ENCODE data around the gene ZNF684. TPM values are rescaled to one million over a fixed set of nuclear protein-coding genes. Genes with fewer than 3 reads are reported as not detected.

Gene ZNF684
- total and polyA plus RNA-seq, 9 of the 15 experiments (the other 6 are each of a cell fraction or from before 2014, with no cell fraction given), result 4.8 to 8.8 (median 5.5) TPM

DNA sequence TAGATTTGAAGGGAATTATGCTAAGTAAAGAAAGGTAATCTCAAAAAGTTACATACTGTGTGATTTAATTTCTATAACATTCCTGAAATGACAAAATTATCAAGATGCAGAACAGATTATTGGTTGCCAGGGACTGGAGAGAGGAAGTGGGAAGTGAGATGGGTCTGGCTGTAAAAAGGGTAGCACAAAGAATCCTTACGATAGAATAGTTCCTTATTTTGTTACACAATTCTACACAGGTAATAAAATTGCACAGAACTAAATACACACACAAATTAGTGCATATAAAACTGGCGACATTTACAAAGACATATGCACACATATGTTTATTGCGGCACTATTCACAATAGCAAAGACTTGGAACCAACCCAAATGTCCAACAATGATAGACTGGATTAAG lies 33.5 kb downstream of the ZNF684 start:
- TF ChIP-seq SPI1 (IDR thresholded peaks at IDR 0.05; ENCODE audit: borderline replicate concordance, low read depth, low read length) (peak; percentile 31; the same call in 1 of the 2 replicates), PTBP1 (IDR thresholded peaks at IDR 0.05; ENCODE audit: low read depth, low read length) (no peak)

DNA sequence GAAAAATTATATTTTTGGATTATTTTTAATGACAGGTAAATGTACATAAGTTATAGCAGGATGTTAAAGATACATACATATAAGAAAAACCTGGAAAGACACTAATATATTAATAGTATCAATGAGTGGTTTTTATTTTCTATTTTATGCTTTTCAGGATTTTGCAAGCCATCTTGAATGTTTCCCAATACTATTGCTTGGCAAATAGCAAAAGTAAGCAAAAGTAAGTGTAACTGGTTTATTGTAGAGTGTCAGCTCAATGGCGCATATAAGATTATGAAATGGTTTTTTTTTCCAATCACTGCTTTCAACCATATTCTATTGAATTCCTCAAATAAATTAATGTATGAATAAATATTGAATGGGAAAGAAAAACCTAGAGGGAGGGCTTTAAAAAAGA lies 36.4 kb downstream of the ZNF684 start:
- no peak for TF ChIP-seq ZNF639 (CRISPR knock-in tag; conservative IDR thresholded peaks at IDR 0.05 in 1 of 2, IDR thresholded peaks at IDR 0.05 in 1 of 2)
- no peak for TF ChIP-seq ZNF24 (IDR thresholded peaks at IDR 0.05)
- no peak for TF ChIP-seq MXI1 (IDR thresholded peaks at IDR 0.05; ENCODE audit: low read depth, low read length)
- TF ChIP-seq, protein P1, sequence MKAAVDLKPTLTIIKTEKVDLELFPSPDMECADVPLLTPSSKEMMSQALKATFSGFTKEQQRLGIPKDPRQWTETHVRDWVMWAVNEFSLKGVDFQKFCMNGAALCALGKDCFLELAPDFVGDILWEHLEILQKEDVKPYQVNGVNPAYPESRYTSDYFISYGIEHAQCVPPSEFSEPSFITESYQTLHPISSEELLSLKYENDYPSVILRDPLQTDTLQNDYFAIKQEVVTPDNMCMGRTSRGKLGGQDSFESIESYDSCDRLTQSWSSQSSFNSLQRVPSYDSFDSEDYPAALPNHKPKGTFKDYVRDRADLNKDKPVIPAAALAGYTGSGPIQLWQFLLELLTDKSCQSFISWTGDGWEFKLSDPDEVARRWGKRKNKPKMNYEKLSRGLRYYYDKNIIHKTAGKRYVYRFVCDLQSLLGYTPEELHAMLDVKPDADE (conservative IDR thresholded peaks at IDR 0.05; ENCODE audit: control insufficient read depth, low read depth, low read length), result no peak
- TF ChIP-seq SREBF1 (IDR thresholded peaks at IDR 0.05; ENCODE audit: borderline replicate concordance, low read depth, low read length), result no peak
- no peak for TF ChIP-seq SAP30 (IDR thresholded peaks at IDR 0.05; ENCODE audit: borderline replicate concordance, insufficient read depth, low read depth, low read length, poor library complexity, severe bottlenecking)
- no peak for TF ChIP-seq ZNF274 (IDR thresholded peaks at IDR 0.05; ENCODE audit: borderline replicate concordance, low read depth, low read length)
- no peak for TF ChIP-seq ESRRB (CRISPR knock-in tag; IDR thresholded peaks at IDR 0.05; ENCODE audit: borderline replicate concordance)
- no peaks in the 10 kb centered on the region for H4K20me1 ChIP-seq (replicated peaks; ENCODE audit: control insufficient read depth, insufficient read depth, low read length)
- ChIA-PET POLR2A (interaction anchor here (1.0 to 2.2 kb wide), 2 partner anchors 13 to 36 kb away, joined by 3 to 8 read pairs; partner anchors contain the start of gene ZNF684), CTCF (ENCODE audit: low intra/inter-chr PET ratio) (no interaction called here)
- no peaks in the 10 kb centered on the region for H3K4me1 ChIP-seq (replicated peaks in 1 of 2; ENCODE audit: control insufficient read depth in 2 of 2, insufficient read depth in 2 of 2, low read length in 2 of 2)
- 6% methylated on average over 1 of the region's 1 CpG for WGBS (ENCODE audit: insufficient coverage, low coverage, missing lambda C conversion rate)
- ATAC-seq, result no peak
- no peak overlapping the region for H3K27ac ChIP-seq (ENCODE audit: extremely low read depth, low read depth, low read length)
- no peak overlapping the region for H3K4me2 ChIP-seq (ENCODE audit: insufficient read depth, low read length)
- in situ Hi-C loops (cut with MboI) (no loop called here), intact Hi-C loops (cut with micrococcal nuclease) (no loop called here)
- H2AFZ ChIP-seq (ENCODE audit: low read depth, low read length), result no peak overlapping the region
- DNase-seq (ENCODE audit: extremely low read depth in 1 of 4, low spot score in 3 of 4), result no peak
- no peaks in the 10 kb centered on the region for H3K36me3 ChIP-seq (ENCODE audit: control insufficient read depth, insufficient read depth, low read length)
- no peaks in the 10 kb centered on the region for H3K9me3 ChIP-seq (replicated peaks; ENCODE audit: control insufficient read depth, insufficient read depth, low read depth, low read length)
- H3K9me1 ChIP-seq (ENCODE audit: control insufficient read depth, insufficient read depth, low read length), result no peaks in the 10 kb centered on the region
- no peak overlapping the region for H3K4me3 ChIP-seq
- peaks cover 7 to 8% of the 10 kb centered on the region in 2 experiments; a peak in 4 of 5 replicates for H3K27me3 ChIP-seq (ENCODE audit: control insufficient read depth in 2 of 2, insufficient read depth in 2 of 2, low read length in 2 of 2)
- no TSS peak for BruUV-seq (replicated peaks)
- H3K79me2 ChIP-seq (ENCODE audit: control insufficient read depth, insufficient read depth, low read length), result no peaks in the 10 kb centered on the region
- FAIRE-seq, result no peak
- no peak overlapping the region for H3K9ac ChIP-seq (ENCODE audit: insufficient read depth in 1 of 2, low read depth in 2 of 2, low read length in 2 of 2)

More for the DNA sequence above, 33.5 kb downstream of the ZNF684 start:
- Histone ChIP-seq H3K9me1 (ENCODE audit: control insufficient read depth, insufficient read depth, low read length) (no peaks in the 10 kb centered on the region), H3K4me3 (no peak overlapping the region), H3K9ac (ENCODE audit: insufficient read depth in 1 of 2, low read depth in 2 of 2, low read length in 2 of 2) (no peak overlapping the region), H4K20me1 (replicated peaks; ENCODE audit: control insufficient read depth, insufficient read depth, low read length) (no peaks in the 10 kb centered on the region), H3K9me3 (replicated peaks; ENCODE audit: control insufficient read depth, insufficient read depth, low read depth, low read length) (no peaks in the 10 kb centered on the region), H3K79me2 (ENCODE audit: control insufficient read depth, insufficient read depth, low read length) (no peaks in the 10 kb centered on the region), H3K36me3 (ENCODE audit: control insufficient read depth, insufficient read depth, low read length) (no peaks in the 10 kb centered on the region), H3K27me3 (ENCODE audit: control insufficient read depth in 2 of 2, insufficient read depth in 2 of 2, low read length in 2 of 2) (peaks cover 5 to 12% of the 10 kb centered on the region in 2 experiments; a peak in 3 of 5 replicates), H3K27ac (ENCODE audit: extremely low read depth, low read depth, low read length) (no peak overlapping the region), H3K4me1 (replicated peaks in 1 of 2; ENCODE audit: control insufficient read depth in 2 of 2, insufficient read depth in 2 of 2, low read length in 2 of 2) (no peaks in the 10 kb centered on the region), H3K4me2 (ENCODE audit: insufficient read depth, low read length) (no peak overlapping the region), H2AFZ (ENCODE audit: low read depth, low read length) (no peak overlapping the region)
- POLR2A ChIA-PET, result no interaction called here
- no peak for ATAC-seq
- CTCF ChIA-PET (ENCODE audit: low intra/inter-chr PET ratio), result no interaction called here
- 5% methylated on average over 3 of the region's 3 CpGs for WGBS (ENCODE audit: insufficient coverage, low coverage, missing lambda C conversion rate)
- in situ Hi-C loops (cut with MboI) (no loop called here), intact Hi-C loops (cut with micrococcal nuclease) (no loop called here)
- DNase-seq (ENCODE audit: extremely low read depth in 1 of 4, low spot score in 3 of 4), result no peak
- no peak for FAIRE-seq
- no TSS peak for BruUV-seq (replicated peaks)

Data from K562 (cell line).